Stimulated activated naive CD8-positive, alpha-beta T cell treated with anti-CD3 and anti-CD28 coated beads, Interleukin-15, Interleukin-2, amounts not matched to agents 100 U/mL and 50 U/mL, for 24 hours (primary cell): ENCODE results near the gene POMT2.

Experiments
- ATAC-seq: fragments of 150-1000 bp; cut with Tn5 transposase; one replicate; pipeline ENCODE4 v1.10.0; 2021
- DNase-seq: peaks from one replicate; pipeline ENCODE4 v3.0.0; 2021

The POMT2 gene

DNA sequence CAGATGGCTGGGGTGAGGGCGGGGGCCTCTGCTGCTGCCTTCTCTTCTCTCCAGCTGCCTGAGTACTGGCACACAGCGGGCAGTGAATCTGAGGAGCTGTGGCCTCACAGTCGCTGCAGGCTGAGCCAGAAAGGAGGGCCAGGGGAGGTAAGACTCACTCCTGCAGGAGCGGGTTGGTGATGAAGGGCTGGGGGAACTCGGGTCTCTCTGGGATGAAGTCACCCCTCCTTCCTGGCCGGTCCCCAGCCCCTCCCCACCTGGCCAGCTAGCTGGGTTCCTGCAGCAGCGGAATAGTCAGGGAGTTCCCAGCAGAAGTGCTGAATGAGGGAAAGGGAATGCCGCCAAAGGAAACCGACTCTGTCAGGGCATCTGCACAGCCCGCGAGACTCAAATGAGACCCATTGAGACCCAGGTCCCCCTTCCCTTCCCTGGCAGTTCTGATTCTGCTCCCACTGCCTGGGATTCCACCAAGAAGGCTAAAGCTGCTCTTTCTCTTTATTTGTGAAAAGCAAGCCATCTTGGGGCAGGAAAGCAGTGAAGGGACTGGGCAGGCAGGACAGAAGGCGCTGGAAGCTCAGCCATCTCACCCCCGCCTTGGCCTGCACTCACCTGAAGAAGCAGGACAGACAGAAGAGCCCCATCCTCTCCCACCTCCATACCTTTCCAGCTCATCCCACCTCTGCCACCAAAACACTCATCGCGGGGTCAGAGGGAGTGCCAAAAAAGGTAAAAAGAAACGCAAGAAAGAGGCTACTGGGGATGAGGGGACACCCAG, 54.9 kb downstream of the POMT2 start:
- no peak for ATAC-seq
- no peak for DNase-seq

DNA sequence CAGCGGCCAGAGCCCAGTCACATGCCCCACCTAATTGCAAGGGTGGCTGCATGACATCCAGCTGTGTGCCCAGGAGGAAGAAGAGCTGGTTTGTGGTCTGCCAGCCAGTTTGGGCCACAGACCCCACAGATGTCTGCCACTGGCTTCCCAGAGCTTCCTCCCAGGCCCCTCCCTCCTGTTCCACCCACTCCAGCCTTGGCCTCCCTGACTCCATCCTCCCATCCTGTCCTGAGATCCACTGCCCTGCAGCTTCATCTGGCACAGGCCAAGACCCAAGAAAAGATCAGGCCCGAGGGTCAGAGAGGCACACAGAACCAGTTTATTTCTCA, 55.5 kb downstream of the POMT2 start:
- ATAC-seq (no peak), DNase-seq (no peak)

DNA sequence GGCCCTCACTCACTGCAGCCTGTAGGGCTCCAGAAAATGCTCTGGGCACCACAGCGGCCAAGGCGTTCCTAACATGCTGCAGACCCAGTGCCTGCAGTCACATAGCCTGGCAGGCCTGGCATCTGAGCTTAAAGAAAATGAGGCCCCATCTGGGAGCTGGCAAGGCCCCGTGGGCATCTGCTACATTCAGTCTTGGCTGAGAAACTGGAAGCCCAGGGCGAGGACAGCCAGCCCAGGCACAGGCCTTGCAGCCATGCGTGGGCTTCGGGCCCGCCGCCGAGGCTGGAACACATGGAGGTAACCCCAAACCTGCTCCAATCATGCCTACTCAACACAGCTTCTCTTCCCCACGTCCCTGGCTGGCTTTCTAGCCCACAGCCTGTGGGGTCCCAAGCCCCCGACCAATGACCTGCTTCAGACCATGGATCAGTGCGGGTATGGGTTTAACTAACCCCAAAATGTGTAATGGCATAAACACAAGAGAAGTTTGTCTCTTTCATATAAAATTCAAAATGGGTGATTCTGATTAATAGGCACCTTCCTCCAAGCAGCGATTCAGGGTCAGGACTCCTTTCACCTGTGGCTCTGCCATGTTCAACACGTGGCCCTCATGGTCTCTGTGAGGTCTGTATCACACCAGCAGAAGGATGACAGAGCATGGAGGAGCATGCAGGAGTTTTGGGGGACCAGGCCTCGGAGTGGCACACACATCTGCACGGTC, 56.1 kb downstream of the POMT2 start:
- no peak for ATAC-seq

DNA sequence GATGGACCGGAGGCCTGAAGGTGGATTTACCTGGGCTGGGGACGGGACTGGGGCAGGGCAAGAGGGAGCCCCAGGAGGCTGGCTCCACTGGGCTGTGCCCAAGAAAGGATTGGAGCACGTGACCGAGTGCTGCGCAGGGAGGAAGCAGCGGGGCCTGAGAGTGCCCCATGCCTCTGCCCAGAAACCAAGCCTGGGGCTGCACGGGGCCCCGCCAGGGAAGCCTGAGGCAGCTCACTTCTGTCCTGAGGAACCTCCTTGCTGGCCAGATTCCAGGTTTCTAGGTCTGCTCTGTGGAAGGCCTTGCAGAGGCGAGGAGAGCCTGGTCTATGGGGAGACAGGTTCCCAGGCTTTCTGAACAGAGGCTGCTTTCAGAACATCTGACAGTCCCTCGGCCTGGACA, 60.1 kb downstream of the POMT2 start:
- DNase-seq (no peak), ATAC-seq (no peak)

More for the DNA sequence above, 56.1 kb downstream of the POMT2 start:
- no peak for DNase-seq

- DNase-seq (no peak), ATAC-seq (no peak)
Measured at GRCh38 chr14:77260199-77260598, 60.5 kb downstream of the POMT2 start.

- DNase-seq (no peak), ATAC-seq (no peak)
Measured at GRCh38 chr14:77259025-77259715, 61.5 kb downstream of the POMT2 start.

- DNase-seq = no peak
- no peak for ATAC-seq
Measured at GRCh38 chr14:77258566-77258965, 62.1 kb downstream of the POMT2 start.

DNA sequence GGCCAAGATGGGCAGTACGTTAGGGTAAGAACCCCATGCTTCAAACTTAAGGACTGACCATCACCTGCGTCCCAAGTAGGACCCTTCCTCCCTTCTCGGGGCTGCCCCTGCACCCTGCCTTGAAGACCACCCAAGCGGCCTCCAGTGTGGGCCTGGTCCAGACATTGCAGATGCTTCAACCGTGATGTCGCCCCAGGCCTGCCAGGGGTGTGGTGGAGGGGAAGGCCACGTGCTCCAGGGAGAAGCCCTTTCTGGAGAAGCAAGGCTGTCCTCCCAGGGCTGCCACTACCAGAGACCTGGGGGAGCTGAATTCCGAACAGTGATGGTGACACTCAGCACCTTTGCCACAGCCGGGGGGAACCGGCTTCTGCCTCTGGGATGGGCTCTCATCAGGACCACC, 63.0 kb downstream of the POMT2 start:
- no peak for ATAC-seq
- no peak for DNase-seq

DNA sequence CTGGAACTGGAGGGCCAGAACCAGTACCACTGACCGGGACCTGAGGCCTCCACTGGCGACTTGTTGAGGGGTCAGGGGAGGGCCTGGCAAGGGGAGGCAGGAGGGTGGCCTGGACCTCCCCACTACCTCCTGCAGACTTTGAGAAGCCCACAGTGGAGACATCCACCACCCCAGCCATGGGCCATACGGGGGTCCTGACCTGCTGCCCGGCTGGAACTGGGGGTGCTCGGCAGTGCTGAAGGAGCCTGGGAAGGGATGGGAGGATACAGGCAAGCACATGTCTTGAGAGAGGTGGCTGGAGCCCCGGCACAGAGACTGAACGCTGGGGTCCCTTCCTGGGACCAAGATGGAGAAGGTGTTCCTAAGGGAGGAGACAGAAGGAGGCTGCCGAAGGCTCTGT, 64.0 kb downstream of the POMT2 start:
- DNase-seq (no peak), ATAC-seq (no peak)

DNA sequence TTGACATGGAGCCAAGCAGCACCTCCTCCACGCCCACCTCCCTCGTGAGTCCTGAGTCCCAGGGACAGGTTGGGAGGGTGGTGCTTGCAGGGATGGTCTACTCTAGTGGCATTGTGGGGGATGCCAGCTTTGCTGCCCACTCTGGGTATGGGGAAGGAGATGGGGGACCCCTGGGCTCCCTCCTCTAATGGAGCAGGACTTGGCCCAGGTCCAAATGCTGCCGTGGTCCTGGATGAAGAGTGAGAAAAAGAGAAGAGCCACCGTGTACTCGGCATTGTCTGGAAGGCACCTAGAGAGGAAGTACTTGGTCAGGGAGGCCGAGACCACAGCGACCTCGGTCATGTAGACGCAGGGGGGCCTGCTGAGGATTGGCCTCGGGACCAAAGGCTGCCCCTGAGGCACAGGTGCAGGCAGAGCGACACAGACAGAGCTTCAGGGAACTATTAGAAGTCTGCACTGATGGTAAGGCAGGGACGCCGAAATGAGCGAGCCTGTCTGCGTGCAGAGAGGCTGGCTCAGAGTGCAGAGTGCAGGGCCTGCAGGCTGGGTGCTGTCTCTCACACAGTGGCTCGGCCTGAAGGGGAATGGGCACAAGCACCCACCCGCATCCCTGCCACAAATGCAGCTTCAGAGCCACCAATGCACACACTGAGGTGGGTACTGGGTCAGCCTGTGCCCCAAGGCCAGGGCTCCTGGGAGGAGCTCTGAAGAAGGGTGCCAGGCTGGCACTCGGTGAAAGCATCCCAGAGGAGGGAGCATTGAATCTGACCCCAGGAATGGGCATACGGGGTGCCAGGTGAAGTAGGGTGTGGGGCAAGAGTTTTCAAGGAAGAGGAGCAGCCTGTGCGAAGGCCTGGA, 67.1 kb downstream of the POMT2 start:
- DNase-seq (no peak), ATAC-seq (no peak)

- ATAC-seq (no peak), DNase-seq (no peak)
Measured at GRCh38 chr14:77251870-77252269, 68.8 kb downstream of the POMT2 start.

GRCh38 chr14:77250927-77251326, 69.8 kb downstream of the POMT2 start:
- no peak for ATAC-seq
- no peak for DNase-seq

DNA sequence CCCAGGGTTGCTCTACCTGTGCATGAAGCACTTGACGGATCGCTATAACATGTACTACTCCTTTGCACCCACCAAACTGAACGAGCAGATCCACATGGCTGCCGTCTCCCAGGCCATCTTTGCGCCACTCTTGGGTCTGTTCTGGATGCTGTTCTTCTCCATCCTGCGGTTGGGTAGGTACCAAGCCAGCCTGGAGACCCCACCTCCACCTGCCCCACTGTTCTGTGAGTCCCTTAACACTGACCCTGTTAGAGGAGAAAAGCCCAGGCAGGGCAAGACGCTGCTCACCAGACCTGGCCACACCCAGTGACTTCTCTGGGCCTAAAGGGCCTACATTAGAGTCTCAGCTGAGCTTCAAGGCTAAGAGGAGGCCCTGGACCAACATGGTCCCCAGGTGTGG, 71.4 kb downstream of the POMT2 start:
- ATAC-seq = no peak

DNA sequence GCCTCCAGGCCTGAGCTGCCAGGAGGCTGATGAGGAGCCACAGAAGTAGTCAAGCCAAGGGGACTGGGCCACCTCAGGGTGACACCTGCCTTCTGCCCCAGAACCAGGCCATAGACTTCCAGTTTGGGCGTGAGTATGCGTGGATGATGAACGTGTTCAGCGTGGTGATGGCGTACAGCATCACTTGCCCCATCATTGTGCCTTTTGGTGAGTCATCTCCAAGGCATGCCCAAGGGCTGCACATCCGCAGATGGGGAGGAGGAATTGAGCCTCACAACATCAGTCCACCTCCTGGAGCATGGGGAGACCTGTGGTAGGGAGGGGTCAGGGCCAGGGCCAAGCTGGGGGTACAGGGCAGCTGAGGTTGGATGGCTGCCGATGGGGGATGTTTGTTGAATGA, 72.0 kb downstream of the POMT2 start:
- no peak for ATAC-seq

More for the DNA sequence above, 71.4 kb downstream of the POMT2 start:
- no peak for DNase-seq

DNA sequence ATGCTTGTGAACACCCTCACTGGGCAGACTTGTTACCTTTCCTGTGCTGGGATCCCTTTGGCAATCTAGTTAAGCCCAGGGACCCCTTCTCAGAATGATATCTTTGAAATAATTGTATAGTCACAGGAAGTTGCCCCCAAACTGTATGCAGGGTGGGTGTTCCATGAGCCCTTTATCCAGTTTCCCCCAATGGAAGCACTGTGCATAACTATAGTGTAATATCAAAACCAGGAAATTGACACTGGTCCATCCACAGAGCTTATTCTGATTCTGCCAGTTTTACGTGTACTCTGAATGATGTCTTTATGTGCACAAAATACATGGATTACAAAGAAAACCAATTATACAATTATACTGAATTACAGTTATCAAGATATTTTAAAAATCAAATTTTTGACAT, 73.9 kb downstream of the POMT2 start:
- DNase-seq (no peak), ATAC-seq (no peak)

More for the DNA sequence above, 72.0 kb downstream of the POMT2 start:
- DNase-seq = no peak

DNA sequence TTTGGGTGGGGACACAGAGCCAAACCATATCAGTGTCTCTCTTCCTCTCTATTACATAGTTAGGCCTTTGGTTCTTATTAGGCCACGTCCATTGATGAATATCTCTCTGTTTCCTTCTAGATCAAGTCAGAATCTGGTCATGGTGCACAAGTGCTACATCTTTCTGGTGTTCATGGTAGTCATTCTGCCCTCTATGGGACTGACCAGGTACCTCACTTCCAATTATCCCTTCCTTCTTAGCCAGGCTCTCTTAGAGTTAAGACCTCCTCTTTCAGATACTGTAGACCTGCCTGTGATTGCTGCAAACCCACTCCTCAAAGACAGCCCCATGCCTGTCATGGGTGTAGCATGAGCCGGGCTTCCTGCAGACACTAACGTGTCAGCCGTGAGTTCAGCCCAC, 74.9 kb downstream of the POMT2 start:
- ATAC-seq = no peak
- no peak for DNase-seq

- ATAC-seq (no peak), DNase-seq (no peak)
Measured at GRCh38 chr14:77243853-77244252, 76.8 kb downstream of the POMT2 start.

GRCh38 chr14:77242752-77243151, 77.9 kb downstream of the POMT2 start:
- DNase-seq (no peak), ATAC-seq (no peak)

- DNase-seq (no peak), ATAC-seq (no peak)
Measured at GRCh38 chr14:77241955-77242354, 78.7 kb downstream of the POMT2 start.

GRCh38 chr14:77240336-77240915, 80.3 kb downstream of the POMT2 start:
- DNase-seq (no peak), ATAC-seq (no peak)

DNA sequence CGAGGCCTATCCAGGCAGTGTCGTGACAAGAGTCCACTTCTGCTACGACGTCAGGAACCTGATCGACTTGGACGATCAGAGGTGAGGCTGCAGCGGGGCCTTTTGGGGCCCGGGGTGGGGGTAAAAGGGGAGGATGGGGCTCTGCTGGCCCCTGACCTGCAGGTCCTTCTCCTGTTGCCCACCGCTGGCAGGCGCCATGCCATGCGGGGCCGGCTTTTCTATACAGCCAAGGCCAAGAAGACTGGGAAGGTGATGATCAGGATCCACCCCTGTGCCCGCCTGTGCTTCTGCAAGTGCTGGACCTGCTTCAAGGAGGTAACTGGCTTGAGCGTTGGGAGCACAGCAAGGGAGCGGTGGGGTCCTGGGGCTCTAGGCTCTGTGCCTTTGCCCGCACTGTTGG, 81.3 kb downstream of the POMT2 start:
- DNase-seq (no peak), ATAC-seq (no peak)

GRCh38 chr14:77238996-77239395, 81.7 kb downstream of the POMT2 start:
- ATAC-seq (no peak), DNase-seq (no peak)
